AG09309 (cell line): Measurements from ENCODE around the gene BOLA1.
"Not testable (repeated sequence)": the region's sequence is repeated elsewhere in the genome, so short reads cannot be mapped to it uniquely, and the experiment has no call there.

Experiments
- DNase-seq: peaks from one replicate; pipeline ENCODE4 v3.0.0-alpha.2; 2010; ENCODE audit warnings: low read depth
- H3K4me3 ChIP-seq: 2 replicates; pipeline ENCODE4 v1.5.1; 2011; ENCODE audit warnings: mild to moderate bottlenecking, low read depth, low read length, moderate library complexity; ENCODE audit not compliant: control insufficient read depth
- TF ChIP-seq, protein P1 (sequence below): IDR thresholded peaks from 2 replicates; pipeline ENCODE4 v1.5.1; 2011; ENCODE audit warnings: mild to moderate bottlenecking, low read depth, low read length, inconsistent platforms; ENCODE audit not compliant: insufficient read depth, control insufficient read depth; ENCODE audit errors: missing control alignments

The BOLA1 gene

DNA sequence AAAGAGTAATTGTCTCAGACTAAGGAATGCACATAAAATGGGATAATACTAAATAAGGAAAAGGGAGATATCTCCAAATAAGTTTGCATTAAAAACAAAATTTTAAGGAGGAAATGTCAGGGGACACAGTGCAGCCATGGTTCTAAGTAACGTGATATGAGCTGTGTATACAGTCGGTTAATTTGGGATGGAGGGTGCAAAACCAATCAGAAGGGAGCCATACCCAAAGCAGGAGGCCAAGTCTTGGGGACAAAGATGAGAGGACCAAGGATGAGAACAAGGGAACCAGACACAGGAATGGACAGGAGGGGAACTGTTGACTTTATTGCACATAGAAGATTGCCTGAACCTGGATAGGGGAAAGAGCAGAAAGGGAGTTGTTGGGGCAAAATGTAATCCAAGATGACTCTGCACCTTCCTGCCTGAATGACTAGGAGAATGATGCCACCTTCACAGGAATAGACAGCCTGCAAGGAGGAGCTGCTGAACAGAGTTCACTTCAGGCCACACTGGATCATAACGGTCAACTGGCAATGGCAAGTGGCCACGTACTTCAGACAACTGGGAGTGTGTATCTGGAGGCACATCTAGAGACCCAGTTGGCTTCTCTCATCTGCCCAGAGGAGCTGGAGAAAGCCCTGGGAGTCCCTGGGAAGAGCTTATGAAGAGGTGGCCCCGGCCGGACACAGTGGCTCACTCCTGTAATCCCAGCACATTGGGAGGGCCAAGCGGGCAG lies 22.0 kb upstream of the BOLA1 start:
- H3K4me3 ChIP-seq = no peak overlapping the region
- TF ChIP-seq, protein P1, sequence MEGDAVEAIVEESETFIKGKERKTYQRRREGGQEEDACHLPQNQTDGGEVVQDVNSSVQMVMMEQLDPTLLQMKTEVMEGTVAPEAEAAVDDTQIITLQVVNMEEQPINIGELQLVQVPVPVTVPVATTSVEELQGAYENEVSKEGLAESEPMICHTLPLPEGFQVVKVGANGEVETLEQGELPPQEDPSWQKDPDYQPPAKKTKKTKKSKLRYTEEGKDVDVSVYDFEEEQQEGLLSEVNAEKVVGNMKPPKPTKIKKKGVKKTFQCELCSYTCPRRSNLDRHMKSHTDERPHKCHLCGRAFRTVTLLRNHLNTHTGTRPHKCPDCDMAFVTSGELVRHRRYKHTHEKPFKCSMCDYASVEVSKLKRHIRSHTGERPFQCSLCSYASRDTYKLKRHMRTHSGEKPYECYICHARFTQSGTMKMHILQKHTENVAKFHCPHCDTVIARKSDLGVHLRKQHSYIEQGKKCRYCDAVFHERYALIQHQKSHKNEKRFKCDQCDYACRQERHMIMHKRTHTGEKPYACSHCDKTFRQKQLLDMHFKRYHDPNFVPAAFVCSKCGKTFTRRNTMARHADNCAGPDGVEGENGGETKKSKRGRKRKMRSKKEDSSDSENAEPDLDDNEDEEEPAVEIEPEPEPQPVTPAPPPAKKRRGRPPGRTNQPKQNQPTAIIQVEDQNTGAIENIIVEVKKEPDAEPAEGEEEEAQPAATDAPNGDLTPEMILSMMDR = no peak
- no peak for DNase-seq

- H3K4me3 ChIP-seq = no peak overlapping the region
- TF ChIP-seq, protein P1 = no peak
- no peak for DNase-seq
These were observed 19.8 kb upstream of the BOLA1 start for GRCh38 chr1:149879556-149879955.

DNA sequence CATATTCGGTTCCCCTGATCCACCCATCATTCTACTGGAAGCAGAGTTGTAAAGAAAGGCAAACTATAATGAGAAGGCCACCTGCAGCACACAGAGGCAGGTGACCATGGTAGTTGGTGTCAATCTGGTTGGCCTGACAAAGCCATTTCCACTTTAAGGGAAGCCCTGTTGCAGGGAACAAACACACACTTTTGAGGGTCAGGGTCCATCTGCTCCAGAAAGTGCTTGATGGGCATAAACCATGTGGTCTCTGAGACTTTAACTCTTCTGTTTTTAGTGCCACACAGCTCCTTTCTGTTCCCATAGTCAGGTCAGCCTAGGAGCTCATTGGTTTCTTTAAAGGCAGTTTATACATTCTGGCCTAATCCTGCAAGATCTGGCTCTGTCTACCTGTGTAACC lies 17.5 kb upstream of the BOLA1 start:
- no peak for DNase-seq
- TF ChIP-seq, protein P1 = no peak
- no peak overlapping the region for H3K4me3 ChIP-seq

DNA sequence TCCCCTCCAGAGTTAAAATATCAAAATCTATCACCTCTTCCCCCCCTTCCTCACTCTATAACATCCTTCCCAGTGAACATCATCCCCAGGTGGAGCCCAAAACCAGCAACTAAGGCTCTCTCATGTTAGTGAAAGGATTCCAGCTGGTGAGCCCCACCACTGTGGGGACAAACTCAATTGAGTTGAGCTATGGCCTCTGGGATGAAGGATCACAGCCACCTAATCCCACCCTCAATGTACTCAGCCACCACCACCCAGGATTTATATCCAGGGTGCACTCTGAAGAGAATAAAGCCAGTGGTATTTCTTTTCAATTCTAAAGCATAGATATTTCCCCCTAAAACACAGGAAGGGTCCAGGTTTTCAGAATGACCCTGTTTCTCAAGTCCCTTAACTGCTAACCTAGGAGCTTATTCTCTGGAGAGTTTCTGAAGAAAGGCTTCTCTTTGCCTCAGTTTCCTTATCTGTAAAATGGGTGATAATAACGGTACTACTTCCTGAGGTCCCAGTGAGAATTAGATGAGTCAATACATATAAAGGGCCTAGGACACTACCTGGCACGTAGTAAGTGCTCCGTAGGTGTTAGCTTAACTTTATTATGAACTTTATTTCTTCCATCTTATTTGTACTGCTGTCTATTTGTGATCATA lies 15.6 kb upstream of the BOLA1 start:
- TF ChIP-seq, protein P1 = no peak
- no peak for DNase-seq
- H3K4me3 ChIP-seq = no peak overlapping the region

- TF ChIP-seq, protein P1 = no peak
- no peak for DNase-seq
- peak overlapping the region; percentile 52 for H3K4me3 ChIP-seq
These were observed 14.7 kb upstream of the BOLA1 start for GRCh38 chr1:149884433-149885338.

- DNase-seq = no peak
- peak overlapping the region; percentile 52 for H3K4me3 ChIP-seq
These were observed 13.8 kb upstream of the BOLA1 start for GRCh38 chr1:149885339-149886120.

GRCh38 chr1:149886121-149886395 lies 13.3 kb upstream of the BOLA1 start:
- DNase-seq = not testable (repeated sequence)
- H3K4me3 ChIP-seq = peak overlapping the region; percentile 52

More at GRCh38 chr1:149885339-149886120, 13.8 kb upstream of the BOLA1 start:
- TF ChIP-seq, protein P1 = peak; percentile 11
